ENCODE data around the gene HMCN2. TPM values are rescaled to one million over a fixed set of nuclear protein-coding genes. Genes with fewer than 3 reads are reported as not detected.
A peak's percentile ranks its signal among the peaks of the same experiment; 100 is the strongest.

HMCN2 gene
- total and polyA plus RNA-seq, 2 of the 4 experiments (the other 2 are of a cell fraction) = 0.02 TPM; not detected in 1

DNA sequence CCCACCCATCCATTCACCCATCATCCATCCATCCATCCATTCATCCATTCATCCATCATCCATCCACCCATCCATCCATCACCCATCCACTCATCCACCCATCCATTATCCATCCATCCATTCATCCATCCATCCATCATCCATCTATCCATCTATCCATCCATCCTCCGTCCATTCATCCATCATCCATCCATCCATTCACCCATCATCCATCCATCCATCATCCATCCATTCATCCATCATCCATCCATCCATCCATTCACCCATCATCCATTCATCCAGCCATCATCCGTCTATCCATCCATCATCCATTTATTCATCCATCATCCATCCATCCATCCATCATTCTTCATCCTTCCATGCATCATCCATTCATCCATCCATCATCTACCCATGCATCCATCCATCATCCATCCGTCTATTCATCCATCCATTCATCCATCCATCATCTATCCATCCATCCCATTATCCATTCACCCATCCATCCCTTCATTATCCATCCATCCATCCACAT, 189.3 kb downstream of the HMCN2 start:
- WGBS, 2 experiments (ENCODE audit: extremely low coverage in 2 of 2, insufficient read length in 1 of 2) = 48 to 100% methylated on average over 3 of the region's 3 CpGs
- ChIA-PET POLR2A (ENCODE audit: unreplicated experiment) (no interaction called here), CTCF (no interaction called here)
- Histone ChIP-seq H2AK9ac (replicated peaks; ENCODE audit: low read depth, low read length, poor library complexity) (no peak overlapping the region), H2BK15ac (ENCODE audit: low read depth, low read length) (no peak overlapping the region), H3K4me2 (ENCODE audit: low read depth, low read length) (no peak overlapping the region), H4K8ac (ENCODE audit: low read depth in 2 of 2, low read length in 2 of 2) (no peak overlapping the region), H2AFZ (replicated peaks; ENCODE audit: low read length, poor library complexity) (no peak overlapping the region), H3K56ac (ENCODE audit: extremely low read depth, insufficient read depth, low read length) (no peak overlapping the region), H3K27me3 (ENCODE audit: control insufficient read depth, insufficient read depth, low read length) (peaks cover 4% of the 10 kb centered on the region), H3K9me1 (ENCODE audit: insufficient read depth, low read length) (no peaks in the 10 kb centered on the region; the same call in 1 of the 2 replicates), H3K36me3 (ENCODE audit: control insufficient read depth, insufficient read depth, low read length) (no peaks in the 10 kb centered on the region), H3K9me3 (ENCODE audit: control insufficient read depth, insufficient read depth, low read length) (no peaks in the 10 kb centered on the region), H4K91ac (ENCODE audit: insufficient read depth, low read depth, low read length) (no peak overlapping the region), H3K79me1 (ENCODE audit: low read depth in 1 of 2, low read length in 2 of 2) (no peaks in the 10 kb centered on the region), H3K9ac (ENCODE audit: low read depth, low read length) (no peak overlapping the region), H3K14ac (replicated peaks; ENCODE audit: low read depth, low read length) (no peak overlapping the region), H3K4me3 (ENCODE audit: insufficient read depth, low read depth, low read length) (no peak overlapping the region), H2BK20ac (ENCODE audit: low read depth, low read length) (no peak overlapping the region), H3K18ac (ENCODE audit: low read depth, low read length) (no peak overlapping the region), H3K27ac (ENCODE audit: insufficient read depth, low read length) (no peak overlapping the region), H4K20me1 (ENCODE audit: insufficient read depth, low read length) (peaks cover 5% of the 10 kb centered on the region; the same call in 1 of the 2 replicates), H3K4ac (ENCODE audit: low read depth, low read length) (no peak overlapping the region), H2BK120ac (ENCODE audit: low read depth, low read length) (no peak overlapping the region), H3K23ac (ENCODE audit: low read depth, low read length) (no peak overlapping the region), H3K4me1 (ENCODE audit: control insufficient read depth, insufficient read depth, low read length) (peaks cover 9% of the 10 kb centered on the region), H4K5ac (ENCODE audit: low read depth, low read length) (no peak overlapping the region), H2AK5ac (ENCODE audit: low read depth, low read length) (no peak overlapping the region), H2BK5ac (ENCODE audit: low read depth, low read length, poor library complexity, severe bottlenecking) (peak overlapping the region; percentile 54)
- dilution Hi-C loops (cut with HindIII; ENCODE audit: low sequenced_read_pairs, unreplicated experiment) = no loop called here
- BruUV-seq (replicated peaks) = no TSS peak
- no peak for ATAC-seq (ENCODE audit: low read depth)
- in situ Hi-C loops (cut with MboI; ENCODE audit: low sequenced_read_pairs) = loop anchor here (5.0 kb wide), 1 partner anchor 232 kb away; no protein-coding TSS in a partner anchor
- TF ChIP-seq CHD1 (IDR thresholded peaks at IDR 0.05; ENCODE audit: low read depth, low read length) (no peak), CEBPB (IDR thresholded peaks at IDR 0.05; ENCODE audit: low read depth, low read length) (no peak), RCOR1 (IDR thresholded peaks at IDR 0.05; ENCODE audit: insufficient replicate concordance, low read length) (no peak), MAZ (IDR thresholded peaks at IDR 0.05; ENCODE audit: borderline replicate concordance, low read depth, low read length) (no peak), MAFK (IDR thresholded peaks at IDR 0.05; ENCODE audit: low read depth, low read length) (no peak), NFE2L2 (IDR thresholded peaks at IDR 0.05; ENCODE audit: low read depth, low read length) (no peak), RAD21 (IDR thresholded peaks at IDR 0.05; ENCODE audit: low read length) (no peak), MXI1 (IDR thresholded peaks at IDR 0.05; ENCODE audit: borderline replicate concordance, low read depth, low read length) (no peak), BHLHE40 (IDR thresholded peaks at IDR 0.05; ENCODE audit: low read depth, low read length) (no peak), RFX5 (IDR thresholded peaks at IDR 0.05; ENCODE audit: low read depth, low read length) (no peak), POLR2A (IDR thresholded peaks at IDR 0.05; ENCODE audit: low read depth, low read length) (no peak)
- intact Hi-C loops (cut with micrococcal nuclease) = no loop called here
- no peak for DNase-seq
